ENCODE measurements around the gene PRSS27. TPM values are rescaled to one million over a fixed set of nuclear protein-coding genes. Genes with fewer than 3 reads are reported as not detected.

Gene PRSS27
- total RNA-seq, 1 donor from 2014 or later: 7.7 TPM

- H3K4me3 Mint-ChIP-seq: no peak overlapping the region
- H3K27me3 Mint-ChIP-seq (ENCODE audit: low read depth): peaks cover 11% of the 10 kb centered on the region
- H3K36me3 Mint-ChIP-seq: no peaks in the 10 kb centered on the region
- H3K27ac Mint-ChIP-seq: no peak overlapping the region
- H3K9me3 Mint-ChIP-seq: no peaks in the 10 kb centered on the region
- TF ChIP-seq CTCF (IDR thresholded peaks at IDR 0.05; ENCODE audit: unreplicated experiment): no peak
- DNase-seq (ENCODE audit: low spot score in 2 of 2, unreplicated experiment in 2 of 2): no peak
- H3K4me1 Mint-ChIP-seq: peaks cover 5% of the 10 kb centered on the region
Observed at GRCh38 chr16:2715966-2716885, 3.8 kb downstream of the PRSS27 start.

DNA sequence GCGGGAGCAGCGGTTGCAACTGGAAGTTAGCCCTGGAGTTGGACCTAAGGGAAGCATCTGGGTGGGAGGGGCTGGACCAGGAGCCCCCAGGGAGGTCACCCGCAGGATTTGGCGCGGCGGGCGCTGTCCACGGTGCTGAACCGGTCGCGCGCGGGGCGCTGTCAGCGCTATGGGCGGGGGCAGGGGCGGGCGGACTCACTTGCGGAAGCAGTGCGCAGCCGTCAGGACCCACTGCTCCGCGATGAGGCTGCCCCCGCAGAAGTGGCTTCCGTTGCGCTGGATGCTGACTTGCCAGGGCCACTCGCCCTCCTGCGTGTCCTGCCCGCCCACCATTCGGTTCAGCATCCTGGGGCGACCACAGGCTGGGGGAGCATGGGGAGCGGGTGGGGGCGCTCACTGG lies 4.5 kb downstream of the PRSS27 start:
- Mint-ChIP-seq H3K9me3 (no peaks in the 10 kb centered on the region), H3K36me3 (no peaks in the 10 kb centered on the region), H3K4me3 (no peak overlapping the region), H3K4me1 (peaks cover 5% of the 10 kb centered on the region), H3K27me3 (ENCODE audit: low read depth) (peaks cover 11% of the 10 kb centered on the region), H3K27ac (no peak overlapping the region)
- peak; percentile 73 to 88 for DNase-seq (ENCODE audit: low spot score in 2 of 2, unreplicated experiment in 2 of 2)
- no peak for TF ChIP-seq CTCF (IDR thresholded peaks at IDR 0.05; ENCODE audit: unreplicated experiment)

DNA sequence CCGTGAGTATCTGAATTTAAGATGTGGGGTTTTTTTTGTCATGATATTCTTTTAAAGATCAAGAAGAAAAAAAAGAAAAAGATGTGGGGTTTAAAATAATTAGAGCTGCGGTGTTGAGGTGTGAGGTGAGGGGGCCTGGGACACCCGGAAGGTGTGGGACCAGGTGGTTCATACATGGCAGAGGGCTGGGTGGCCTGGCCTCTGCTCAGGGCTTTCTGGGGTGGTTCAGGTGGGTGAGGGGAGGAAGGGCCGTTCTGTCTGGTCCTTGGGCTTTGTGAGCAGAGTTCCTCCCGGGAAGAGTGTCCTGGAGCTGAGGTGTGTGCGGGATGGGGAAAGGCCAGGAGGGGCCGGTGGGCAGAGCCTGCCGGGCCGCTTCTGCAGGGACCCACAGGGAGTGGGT lies 5.0 kb downstream of the PRSS27 start:
- Mint-ChIP-seq H3K36me3 (no peaks in the 10 kb centered on the region), H3K4me3 (no peak overlapping the region), H3K4me1 (peaks cover 5% of the 10 kb centered on the region)

GRCh38 chr16:2713985-2714774 lies 5.8 kb downstream of the PRSS27 start:
- no peak for TF ChIP-seq CTCF (IDR thresholded peaks at IDR 0.05; ENCODE audit: unreplicated experiment)
- no peak for DNase-seq (ENCODE audit: low spot score in 2 of 2, unreplicated experiment in 2 of 2)
- Mint-ChIP-seq H3K4me3 (no peak overlapping the region), H3K36me3 (no peaks in the 10 kb centered on the region), H3K4me1 (peaks cover 3% of the 10 kb centered on the region), H3K27ac (no peak overlapping the region), H3K27me3 (ENCODE audit: low read depth) (peaks cover 11% of the 10 kb centered on the region), H3K9me3 (no peaks in the 10 kb centered on the region)

More for the DNA sequence above, 5.0 kb downstream of the PRSS27 start:
- no peaks in the 10 kb centered on the region for H3K9me3 Mint-ChIP-seq
- DNase-seq (ENCODE audit: low spot score in 2 of 2, unreplicated experiment in 2 of 2): no peak
- peaks cover 11% of the 10 kb centered on the region for H3K27me3 Mint-ChIP-seq (ENCODE audit: low read depth)
- H3K27ac Mint-ChIP-seq: no peak overlapping the region
- no peak for TF ChIP-seq CTCF (IDR thresholded peaks at IDR 0.05; ENCODE audit: unreplicated experiment)

GRCh38 chr16:2713523-2713922 lies 6.5 kb downstream of the PRSS27 start:
- Mint-ChIP-seq H3K4me3 (no peak overlapping the region), H3K4me1 (peaks cover 3% of the 10 kb centered on the region), H3K27ac (no peak overlapping the region), H3K9me3 (no peaks in the 10 kb centered on the region), H3K36me3 (no peaks in the 10 kb centered on the region), H3K27me3 (ENCODE audit: low read depth) (peaks cover 11% of the 10 kb centered on the region)
- no peak for TF ChIP-seq CTCF (IDR thresholded peaks at IDR 0.05; ENCODE audit: unreplicated experiment)
- DNase-seq (ENCODE audit: low spot score in 2 of 2, unreplicated experiment in 2 of 2): no peak
